Gastrocnemius medialis (tissue), 4 donors: ENCODE measurements around the gene LRRC4C. TPM values are rescaled to one million over a fixed set of nuclear protein-coding genes. Genes with fewer than 3 reads are reported as not detected.

Experiments used
- ATAC-seq, 2 donors: fragments of 150-250 bp; one replicate each; pipeline ENCODE4 v1.9.1; 2016
- DNase-seq, 2 donors: peaks; one replicate each; pipeline ENCODE4 v3.0.0-alpha.2; 2019
- H3K27ac ChIP-seq, 4 donors: fragments of 200-600 bp; sonication (generic); 1 replicate in 1 of 4; 2 replicates in 3 of 4; pipeline ENCODE4 v1.5.1; 2016 to 2018; ENCODE audit warnings: mild to moderate bottlenecking in 2 of 4, moderate library complexity in 1 of 4
- H3K27me3 ChIP-seq, 3 donors: fragments of 200-600 bp; sonication (generic) in 2 of 3; 1 replicate in 1 of 3; 2 replicates in 2 of 3; pipeline versions ENCODE4 v1.5.1 to v1.6.0; 2016 to 2019; ENCODE audit warnings: mild to moderate bottlenecking in 1 of 3, moderate library complexity in 1 of 3
- H3K36me3 ChIP-seq, 2 donors: fragments of 200-600 bp; sonication (generic) in 1 of 2; one replicate each; pipeline ENCODE4 v1.5.1; 2017 to 2018
- H3K4me1 ChIP-seq, 2 donors: fragments of 200-600 bp; sonication (generic) in 1 of 2; one replicate each; pipeline ENCODE4 v1.5.1; 2016 to 2017; ENCODE audit warnings: mild to moderate bottlenecking in 2 of 2
- H3K4me3 ChIP-seq, 4 donors: fragments of 200-600 bp; sonication (generic) in 3 of 4; 1 replicate in 1 of 4; 2 replicates in 3 of 4; pipeline ENCODE4 v1.5.1; 2016 to 2019; ENCODE audit warnings: mild to moderate bottlenecking in 2 of 4
- H3K9me3 ChIP-seq, 3 donors: fragments of 200-600 bp; sonication (generic) in 2 of 3; 1 replicate in 1 of 3; 2 replicates in 2 of 3; pipeline ENCODE4 v1.5.1; 2016 to 2019
- CTCF ChIP-seq, 5 experiments: fragments of 450-650 bp in 3 of 5; fragments of 200-600 bp in 2 of 5; sonication (generic) in 2 of 5; IDR thresholded peaks in 4 of 5; conservative IDR thresholded peaks in 1 of 5; 1 replicate in 4 of 5; 2 replicates in 1 of 5; pipeline ENCODE4 v1.5.1; 2016 to 2019; ENCODE audit warnings: antibody characterized with exemption in 5 of 5, mild to moderate bottlenecking in 3 of 5, moderate library complexity in 3 of 5
- POLR2A ChIP-seq, 2 donors: fragments of 450-650 bp; IDR thresholded peaks; one replicate each; pipeline ENCODE4 v1.6.1; 2017; ENCODE audit warnings: antibody characterized with exemption in 2 of 2, mild to moderate bottlenecking in 2 of 2, moderate library complexity in 2 of 2
- in situ Hi-C, 4 donors: fragments of 200-750 bp; cut with MboI; loops; one replicate each; pipeline versions ENCODE4 v1.15.0 to v1.8.0; 2017; ENCODE audit warnings: low sequenced_read_pairs in 4 of 4
- intact Hi-C: fragments of 100-400 bp; cut with DNase I; formaldehyde crosslinking; loops from one replicate; pipeline ENCODE4 v1.15.1; 2023; ENCODE audit warnings: low total_unique reads
- total RNA-seq, 4 donors: library from RNA; depleted of rRNA; stranded (reverse); fragments of >200 nt; gene quantifications; one replicate each; pipeline versions ENCODE4 v1.1.0 to v1.2.3, GENCODE V29; 2016

LRRC4C gene
- total RNA-seq, 4 donors from 2014 or later = 0.15 to 0.59 (median 0.24) TPM; not detected in 1

DNA sequence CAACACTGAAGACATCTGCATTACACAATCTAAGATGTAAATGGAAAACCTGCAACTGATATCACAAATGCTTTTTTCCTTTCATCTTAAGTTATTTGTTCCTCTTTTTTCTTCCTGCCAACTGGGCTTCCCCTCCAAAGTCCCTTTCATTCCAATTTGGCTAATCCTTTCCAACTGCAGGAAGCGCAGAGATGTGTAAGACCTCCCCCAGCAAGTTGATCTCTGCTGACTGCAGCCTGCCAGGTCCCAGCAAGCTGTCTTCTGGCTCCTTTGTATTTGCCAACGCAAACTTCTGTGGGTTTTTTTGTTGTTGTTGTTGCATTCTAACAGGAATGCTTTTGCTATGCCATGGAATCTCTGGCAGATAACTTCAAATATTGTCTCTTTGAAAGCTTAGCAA lies 38.5 kb upstream of the LRRC4C start:
- Histone ChIP-seq H3K4me1 (no peaks in the 10 kb centered on the region), H3K36me3 (no peaks in the 10 kb centered on the region), H3K27me3 (no peaks in the 10 kb centered on the region), H3K27ac (no peak overlapping the region), H3K4me3 (no peak overlapping the region), H3K9me3 (no peaks in the 10 kb centered on the region)
- in situ Hi-C loops (no loop called here), intact Hi-C loops (no loop called here)
- ATAC-seq (no peak), DNase-seq (no peak)
- no peak for TF ChIP-seq POLR2A (IDR thresholded peaks at IDR 0.05)
- TF ChIP-seq CTCF (IDR thresholded peaks at IDR 0.05 in 4 of 5, conservative IDR thresholded peaks at IDR 0.05 in 1 of 5) = no peak

DNA sequence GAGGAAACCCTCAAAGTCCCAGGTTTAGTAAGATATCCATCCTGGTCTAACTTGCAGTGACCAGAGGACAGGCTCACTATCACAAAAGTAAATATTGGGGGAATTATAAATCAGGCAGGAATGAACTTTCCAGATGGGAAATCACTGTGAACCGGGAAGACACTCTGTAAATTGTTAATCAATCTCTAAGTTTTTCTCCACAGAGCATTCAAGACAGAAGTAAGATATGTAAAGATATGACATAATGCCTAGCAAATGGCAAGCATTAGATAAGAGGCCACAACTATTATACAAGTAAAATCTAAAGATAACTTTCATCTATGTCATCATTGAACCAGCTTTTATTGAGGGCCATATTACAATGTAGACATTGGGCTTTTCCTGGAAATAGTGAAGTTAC lies 35.3 kb upstream of the LRRC4C start:
- H3K27ac ChIP-seq = no peak overlapping the region
- ATAC-seq (no peak), DNase-seq (no peak)
- no peak overlapping the region for H3K4me3 ChIP-seq
- H3K9me3 ChIP-seq = no peaks in the 10 kb centered on the region
- intact Hi-C loops (no loop called here), in situ Hi-C loops (no loop called here)
- no peak for TF ChIP-seq POLR2A (IDR thresholded peaks at IDR 0.05)
- no peak for TF ChIP-seq CTCF (IDR thresholded peaks at IDR 0.05 in 4 of 5, conservative IDR thresholded peaks at IDR 0.05 in 1 of 5)
- H3K4me1 ChIP-seq = no peaks in the 10 kb centered on the region
- H3K27me3 ChIP-seq = no peaks in the 10 kb centered on the region
- H3K36me3 ChIP-seq = no peaks in the 10 kb centered on the region

DNA sequence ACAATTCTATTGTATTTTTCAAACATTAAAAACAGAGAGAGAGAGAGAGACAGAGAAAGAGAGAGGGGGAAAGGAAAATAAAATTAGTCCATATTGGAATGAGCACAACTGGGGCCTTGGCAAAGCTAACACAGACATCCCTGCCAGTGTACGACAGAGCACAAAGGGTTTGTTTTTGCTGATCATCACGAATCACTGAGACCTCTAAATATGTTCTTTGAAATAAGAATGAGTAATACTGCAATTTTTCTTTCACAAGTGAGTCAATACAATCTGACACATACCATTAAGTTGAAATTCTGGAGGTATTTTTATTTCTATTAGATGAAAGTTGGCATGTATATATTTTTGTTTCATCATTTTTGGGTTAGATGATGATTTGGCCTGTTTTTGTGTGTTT lies 27.0 kb upstream of the LRRC4C start:
- DNase-seq (no peak), ATAC-seq (no peak)
- in situ Hi-C loops (no loop called here), intact Hi-C loops (no loop called here)
- Histone ChIP-seq H3K27me3 (no peaks in the 10 kb centered on the region), H3K4me1 (no peaks in the 10 kb centered on the region), H3K27ac (no peak overlapping the region), H3K4me3 (no peak overlapping the region), H3K9me3 (no peaks in the 10 kb centered on the region), H3K36me3 (no peaks in the 10 kb centered on the region)
- no peak for TF ChIP-seq POLR2A (IDR thresholded peaks at IDR 0.05)
- no peak for TF ChIP-seq CTCF (IDR thresholded peaks at IDR 0.05 in 4 of 5, conservative IDR thresholded peaks at IDR 0.05 in 1 of 5)

DNA sequence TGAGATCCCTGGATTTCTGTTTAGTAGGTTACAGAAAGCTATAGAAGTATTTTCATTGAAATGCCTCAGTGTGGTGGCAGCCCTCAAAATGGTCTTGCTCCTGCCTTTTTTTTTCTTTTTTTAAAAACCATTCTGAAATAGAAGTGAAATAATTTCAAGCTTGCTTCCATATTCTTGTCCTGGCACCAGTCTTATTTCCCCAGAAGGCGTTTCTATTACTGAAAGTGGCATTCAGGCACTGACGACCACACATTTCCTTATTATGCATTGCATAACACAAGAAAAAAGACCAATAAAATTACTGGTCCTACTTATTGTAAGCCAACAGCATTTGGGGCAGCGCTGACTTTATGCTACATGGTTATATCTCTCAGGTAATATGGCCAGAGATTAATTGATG lies 24.5 kb upstream of the LRRC4C start:
- Histone ChIP-seq H3K27me3 (no peaks in the 10 kb centered on the region), H3K9me3 (no peaks in the 10 kb centered on the region), H3K27ac (no peak overlapping the region), H3K4me1 (no peaks in the 10 kb centered on the region), H3K36me3 (no peaks in the 10 kb centered on the region), H3K4me3 (no peak overlapping the region)
- TF ChIP-seq POLR2A (IDR thresholded peaks at IDR 0.05) (no peak), CTCF (IDR thresholded peaks at IDR 0.05 in 4 of 5, conservative IDR thresholded peaks at IDR 0.05 in 1 of 5) (no peak)
- no peak for DNase-seq
- intact Hi-C loops (no loop called here), in situ Hi-C loops (no loop called here)
- ATAC-seq = no peak

- in situ Hi-C loops = loop anchor here in 1 of 4 donors (10.0 kb wide), 1 partner anchor 64 kb away; no protein-coding TSS in a partner anchor
- DNase-seq = no peak
- H3K4me3 ChIP-seq = no peak overlapping the region
- TF ChIP-seq POLR2A (IDR thresholded peaks at IDR 0.05) (no peak), CTCF (IDR thresholded peaks at IDR 0.05 in 4 of 5, conservative IDR thresholded peaks at IDR 0.05 in 1 of 5) (no peak)
- no peaks in the 10 kb centered on the region for H3K4me1 ChIP-seq
- H3K36me3 ChIP-seq = no peaks in the 10 kb centered on the region
- ATAC-seq = no peak
- no peak overlapping the region for H3K27ac ChIP-seq
- no peaks in the 10 kb centered on the region for H3K9me3 ChIP-seq
- intact Hi-C loops = no loop called here
- no peaks in the 10 kb centered on the region for H3K27me3 ChIP-seq
Observed at GRCh38 chr11:41479179-41479578, 19.7 kb upstream of the LRRC4C start.
